ENCODE measurements around the gene CD3E.
"Not testable (repeated sequence)": the region's sequence is repeated elsewhere in the genome, so short reads cannot be mapped to it uniquely, and the experiment has no call there.

Gene CD3E

DNA sequence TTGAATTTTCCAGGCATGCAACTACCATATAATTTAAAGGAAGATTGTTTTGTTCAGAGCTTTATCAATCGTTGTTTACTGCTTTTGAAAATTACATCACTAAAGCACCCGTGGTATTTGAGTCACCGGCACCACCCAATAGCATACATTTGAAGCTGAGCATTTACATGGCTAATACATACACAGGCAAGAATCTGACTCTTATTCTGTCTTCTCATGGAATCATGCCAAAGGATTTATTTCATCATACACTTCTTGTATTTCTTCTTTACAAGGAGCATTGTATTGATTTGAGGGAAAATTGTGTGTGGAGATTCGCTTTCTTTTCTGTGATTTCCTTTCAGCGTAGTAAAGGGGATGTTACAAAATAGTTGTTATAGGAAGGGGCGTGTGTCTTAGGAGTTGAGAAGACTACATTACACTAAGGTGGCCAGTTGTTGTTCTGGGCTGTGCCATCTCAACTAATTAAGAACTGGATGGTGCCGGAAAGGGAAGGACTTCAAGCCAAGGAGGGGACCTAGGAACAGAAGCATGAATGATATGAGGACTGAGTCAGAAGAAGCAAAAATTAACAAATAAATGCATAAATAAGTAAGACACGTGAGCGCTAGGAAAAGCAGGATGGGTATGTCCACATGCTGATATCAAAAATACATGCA is 12.9 kb upstream of the CD3E start:
- Histone ChIP-seq H3K27ac (ENCODE audit: low read length) (no peak overlapping the region), H3K4me1 (ENCODE audit: control insufficient read depth in 1 of 2, insufficient read depth in 2 of 2, low read length in 2 of 2) (peaks cover 3% of the 10 kb centered on the region in 2 donors), H3K4me3 (ENCODE audit: low read depth in 1 of 2, low read length in 2 of 2) (no peak overlapping the region), H3K9me3 (ENCODE audit: control insufficient read depth in 1 of 2, low read length in 2 of 2) (no peaks in the 10 kb centered on the region), H3K27me3 (ENCODE audit: low read depth, low read length) (no peaks in the 10 kb centered on the region), H3K36me3 (ENCODE audit: control insufficient read depth in 1 of 2, insufficient read depth in 2 of 2, low read length in 2 of 2) (no peaks in the 10 kb centered on the region)

DNA sequence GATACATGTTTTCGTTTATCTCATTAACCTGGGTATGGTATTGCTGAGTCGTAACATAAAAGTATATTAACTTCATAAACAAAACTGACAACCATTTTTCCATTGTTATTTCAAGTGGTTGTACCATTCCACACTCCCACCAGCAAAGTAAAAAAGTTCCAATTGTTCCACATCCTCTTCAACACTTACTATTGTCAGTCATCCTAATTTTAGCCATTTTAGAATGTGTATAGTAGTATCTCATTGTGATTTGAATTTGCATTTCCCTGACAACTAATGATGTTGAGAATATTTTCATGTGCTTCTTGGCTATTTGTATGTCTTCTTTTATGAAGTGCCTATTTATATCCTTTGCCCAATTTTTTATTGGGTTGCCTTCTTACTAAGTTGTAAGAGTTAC is 10.5 kb upstream of the CD3E start:
- Histone ChIP-seq H3K27me3 (ENCODE audit: low read depth, low read length) (no peaks in the 10 kb centered on the region), H3K4me1 (ENCODE audit: control insufficient read depth in 1 of 2, insufficient read depth in 2 of 2, low read length in 2 of 2) (peaks cover 3% of the 10 kb centered on the region in 2 donors), H3K36me3 (ENCODE audit: control insufficient read depth in 1 of 2, insufficient read depth in 2 of 2, low read length in 2 of 2) (no peaks in the 10 kb centered on the region), H3K4me3 (ENCODE audit: low read depth in 1 of 2, low read length in 2 of 2) (no peak overlapping the region), H3K27ac (ENCODE audit: low read length) (no peak overlapping the region), H3K9me3 (ENCODE audit: control insufficient read depth in 1 of 2, low read length in 2 of 2) (no peaks in the 10 kb centered on the region)

DNA sequence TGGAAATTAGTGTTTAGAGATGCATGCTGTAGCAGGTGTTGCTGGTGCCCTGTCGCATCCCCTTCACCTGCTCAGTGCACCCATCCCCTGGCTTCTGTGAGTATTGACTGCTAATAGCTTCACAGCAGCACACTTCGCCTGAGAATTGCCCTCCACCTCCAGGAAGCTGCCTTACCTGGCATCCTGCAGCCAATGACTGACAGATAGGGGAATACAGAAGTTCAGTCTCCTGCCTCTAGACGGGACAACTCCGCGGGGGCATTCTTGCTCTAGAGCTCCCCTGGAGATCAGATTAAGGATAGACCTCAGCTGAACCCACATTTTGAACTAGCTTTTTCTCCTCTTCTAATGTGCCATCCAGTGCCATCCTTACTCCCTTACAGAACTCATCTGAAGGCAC is 9.3 kb upstream of the CD3E start:
- Histone ChIP-seq H3K27ac (ENCODE audit: low read length) (no peak overlapping the region), H3K4me1 (ENCODE audit: control insufficient read depth in 1 of 2, insufficient read depth in 2 of 2, low read length in 2 of 2) (peaks cover 3% of the 10 kb centered on the region in 2 donors), H3K9me3 (ENCODE audit: control insufficient read depth in 1 of 2, low read length in 2 of 2) (no peaks in the 10 kb centered on the region), H3K27me3 (ENCODE audit: low read depth, low read length) (no peaks in the 10 kb centered on the region), H3K4me3 (ENCODE audit: low read depth in 1 of 2, low read length in 2 of 2) (no peak overlapping the region), H3K36me3 (ENCODE audit: control insufficient read depth in 1 of 2, insufficient read depth in 2 of 2, low read length in 2 of 2) (no peaks in the 10 kb centered on the region)

DNA sequence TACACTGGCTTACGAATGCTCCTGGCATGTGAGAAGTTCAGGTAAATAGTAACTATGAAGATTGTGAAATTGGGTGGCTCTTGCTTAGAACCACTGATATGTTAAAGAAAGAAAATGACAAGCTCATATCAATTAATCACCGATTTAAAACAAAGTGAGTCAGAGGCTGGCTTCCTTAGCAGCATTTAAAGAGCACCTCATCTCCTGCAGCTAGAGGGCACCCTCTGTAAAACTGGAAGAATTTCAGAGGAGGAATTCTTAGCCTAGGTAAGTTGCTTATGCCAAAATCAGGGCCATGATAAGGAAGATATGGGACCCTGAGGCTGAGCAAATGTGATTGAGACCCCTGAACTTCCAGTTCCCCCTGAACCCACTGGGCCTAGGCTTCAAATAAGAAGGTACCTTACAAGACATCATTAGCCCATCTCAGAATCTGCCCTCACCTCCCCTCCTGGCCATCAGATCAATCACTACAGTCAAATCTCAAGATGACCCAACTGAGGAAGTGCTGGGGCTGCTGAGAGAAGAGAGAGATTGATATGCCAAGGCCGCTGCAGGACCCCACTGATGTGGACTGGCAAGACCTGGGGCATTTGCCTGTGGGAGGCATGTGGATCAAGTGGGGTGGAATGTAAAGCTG is 8.6 kb upstream of the CD3E start:
- H3K4me1 ChIP-seq (ENCODE audit: control insufficient read depth in 1 of 2, insufficient read depth in 2 of 2, low read length in 2 of 2), result peaks cover 0 to under 1% of the 10 kb centered on the region in 2 donors
- no peaks in the 10 kb centered on the region for H3K27me3 ChIP-seq (ENCODE audit: low read depth, low read length)
- H3K27ac ChIP-seq (ENCODE audit: low read length), result no peak overlapping the region
- H3K36me3 ChIP-seq (ENCODE audit: control insufficient read depth in 1 of 2, insufficient read depth in 2 of 2, low read length in 2 of 2), result no peaks in the 10 kb centered on the region
- no peak overlapping the region for H3K4me3 ChIP-seq (ENCODE audit: low read depth in 1 of 2, low read length in 2 of 2)
- no peaks in the 10 kb centered on the region for H3K9me3 ChIP-seq (ENCODE audit: control insufficient read depth in 1 of 2, low read length in 2 of 2)

DNA sequence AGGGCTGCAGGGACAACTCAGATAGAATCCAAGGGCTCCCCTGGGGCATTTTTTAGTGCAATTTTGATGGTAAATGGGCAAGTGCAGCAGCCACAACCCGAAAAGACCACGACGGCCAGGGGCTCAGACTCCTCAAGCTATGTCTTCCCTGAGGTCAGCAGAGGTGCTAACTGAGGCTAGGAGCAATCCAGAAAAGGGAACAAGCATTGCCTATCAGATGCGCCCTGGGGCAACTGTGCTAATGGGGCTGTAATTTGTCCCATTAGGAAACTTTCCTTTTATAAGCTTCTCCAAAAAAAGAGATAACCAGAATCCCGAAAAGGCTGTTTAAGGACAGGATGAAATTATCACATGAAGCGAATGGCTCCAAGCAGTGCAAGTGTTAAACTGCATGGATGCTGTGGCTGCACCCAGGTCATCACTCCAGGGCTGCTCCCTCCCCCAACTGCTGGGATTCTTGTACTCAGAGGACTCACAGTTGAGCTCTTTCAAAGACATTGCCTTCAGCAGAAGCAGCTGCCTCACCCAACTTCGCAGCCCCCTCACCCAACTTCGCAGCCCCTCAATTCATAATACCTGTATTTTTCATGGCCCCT is 2.8 kb upstream of the CD3E start:
- Histone ChIP-seq H3K36me3 (ENCODE audit: control insufficient read depth in 1 of 2, insufficient read depth in 2 of 2, low read length in 2 of 2) (no peaks in the 10 kb centered on the region), H3K4me1 (ENCODE audit: control insufficient read depth in 1 of 2, insufficient read depth in 2 of 2, low read length in 2 of 2) (no peaks in the 10 kb centered on the region), H3K27me3 (ENCODE audit: low read depth, low read length) (no peaks in the 10 kb centered on the region), H3K4me3 (ENCODE audit: low read depth in 1 of 2, low read length in 2 of 2) (no peak overlapping the region), H3K9me3 (ENCODE audit: control insufficient read depth in 1 of 2, low read length in 2 of 2) (no peaks in the 10 kb centered on the region), H3K27ac (ENCODE audit: low read length) (no peak overlapping the region)

DNA sequence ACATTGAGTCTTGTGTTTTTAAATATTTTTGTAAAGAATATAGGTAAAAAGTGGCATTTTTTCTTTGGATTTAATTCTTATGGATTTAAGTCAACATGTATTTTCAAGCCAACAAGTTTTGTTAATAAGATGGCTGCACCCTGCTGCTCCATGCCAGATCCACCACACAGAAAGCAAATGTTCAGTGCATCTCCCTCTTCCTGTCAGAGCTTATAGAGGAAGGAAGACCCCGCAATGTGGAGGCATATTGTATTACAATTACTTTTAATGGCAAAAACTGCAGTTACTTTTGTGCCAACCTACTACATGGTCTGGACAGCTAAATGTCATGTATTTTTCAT is 333 bp upstream of the CD3E start:
- H3K4me3 ChIP-seq (ENCODE audit: low read depth in 1 of 2, low read length in 2 of 2), result no peak overlapping the region
- H3K36me3 ChIP-seq (ENCODE audit: control insufficient read depth in 1 of 2, insufficient read depth in 2 of 2, low read length in 2 of 2), result no peaks in the 10 kb centered on the region
- H3K4me1 ChIP-seq (ENCODE audit: control insufficient read depth in 1 of 2, insufficient read depth in 2 of 2, low read length in 2 of 2), result no peaks in the 10 kb centered on the region
- no peaks in the 10 kb centered on the region for H3K9me3 ChIP-seq (ENCODE audit: control insufficient read depth in 1 of 2, low read length in 2 of 2)
- H3K27me3 ChIP-seq (ENCODE audit: low read depth, low read length), result no peaks in the 10 kb centered on the region
- no peak overlapping the region for H3K27ac ChIP-seq (ENCODE audit: low read length)

DNA sequence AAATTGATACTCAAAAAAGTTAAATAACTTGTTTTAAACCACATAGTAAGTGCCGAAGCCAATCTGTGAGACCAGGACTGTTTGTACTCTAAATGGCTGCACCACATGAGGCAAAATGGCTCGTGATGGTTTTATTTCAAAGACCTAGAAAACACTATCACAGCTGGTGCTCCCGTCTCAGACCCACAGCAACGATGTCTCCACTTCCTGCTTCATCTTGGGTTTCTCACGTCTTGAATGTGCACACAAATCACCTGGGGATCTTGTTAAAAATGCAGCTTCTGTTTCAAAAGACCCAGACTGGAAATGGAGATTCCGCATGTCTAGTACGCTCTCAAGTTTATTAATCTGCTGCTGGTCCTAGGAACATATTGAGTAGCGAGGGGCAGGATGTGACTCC is 1.2 kb downstream of the CD3E start:
- no peaks in the 10 kb centered on the region for H3K36me3 ChIP-seq (ENCODE audit: control insufficient read depth in 1 of 2, insufficient read depth in 2 of 2, low read length in 2 of 2)
- H3K27me3 ChIP-seq (ENCODE audit: low read depth, low read length), result no peaks in the 10 kb centered on the region
- no peaks in the 10 kb centered on the region for H3K9me3 ChIP-seq (ENCODE audit: control insufficient read depth in 1 of 2, low read length in 2 of 2)
- H3K4me1 ChIP-seq (ENCODE audit: control insufficient read depth in 1 of 2, insufficient read depth in 2 of 2, low read length in 2 of 2), result no peaks in the 10 kb centered on the region
- H3K27ac ChIP-seq (ENCODE audit: low read length), result no peak overlapping the region
- H3K4me3 ChIP-seq (ENCODE audit: low read depth in 1 of 2, low read length in 2 of 2), result no peak overlapping the region

DNA sequence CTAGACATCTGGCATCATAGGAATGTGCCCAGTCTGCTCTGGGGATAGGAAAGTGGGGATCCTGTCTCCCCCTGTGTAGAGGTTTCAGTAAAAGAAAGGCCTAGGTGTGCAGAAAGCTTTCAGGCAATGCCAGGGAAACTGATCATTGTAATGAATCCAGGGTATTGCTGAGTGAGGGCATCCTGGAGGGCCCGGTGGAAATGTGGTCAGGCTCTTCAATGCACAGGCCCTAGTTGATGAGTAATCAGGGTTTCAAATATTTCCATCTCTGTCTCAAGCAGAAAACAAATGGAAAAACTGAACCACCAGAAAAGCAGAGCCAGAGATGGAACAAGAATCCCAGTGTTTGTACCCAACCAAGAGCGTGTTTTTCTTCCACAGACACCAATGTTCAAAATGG is 2.0 kb downstream of the CD3E start:
- H3K4me3 ChIP-seq (ENCODE audit: low read depth in 1 of 2, low read length in 2 of 2), result no peak overlapping the region
- H3K36me3 ChIP-seq (ENCODE audit: control insufficient read depth in 1 of 2, insufficient read depth in 2 of 2, low read length in 2 of 2), result no peaks in the 10 kb centered on the region
- no peaks in the 10 kb centered on the region for H3K4me1 ChIP-seq (ENCODE audit: control insufficient read depth in 1 of 2, insufficient read depth in 2 of 2, low read length in 2 of 2)

DNA sequence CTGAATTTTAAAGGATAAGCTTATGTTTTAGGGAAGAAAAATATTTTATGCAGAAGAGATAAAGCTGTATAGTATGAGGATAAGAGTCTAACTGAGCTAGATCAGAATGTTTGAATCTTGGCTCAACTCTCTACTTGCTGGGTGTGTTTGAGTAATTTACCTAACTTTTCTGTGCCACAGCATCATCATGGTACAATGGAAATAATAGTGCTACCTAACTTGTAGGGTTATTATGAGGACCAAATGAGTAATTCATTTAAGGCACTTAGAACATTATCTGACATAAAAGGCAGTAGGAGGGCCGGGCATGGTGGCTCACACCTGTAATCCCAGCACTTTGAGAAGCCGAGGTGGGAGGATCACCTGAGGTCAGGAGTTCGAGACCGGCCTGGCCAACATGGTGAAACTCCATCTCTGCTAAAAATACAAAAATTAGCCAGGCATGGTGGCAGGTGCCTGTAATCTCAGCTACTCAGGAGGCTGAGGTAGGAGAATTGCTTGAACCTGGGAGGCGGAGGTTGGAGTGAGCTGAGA is 4.5 kb downstream of the CD3E start:
- H3K9me3 ChIP-seq (ENCODE audit: control insufficient read depth in 1 of 2, low read length in 2 of 2); H3K4me3 ChIP-seq (ENCODE audit: low read depth in 1 of 2, low read length in 2 of 2); H3K4me1 ChIP-seq (ENCODE audit: control insufficient read depth in 1 of 2, insufficient read depth in 2 of 2, low read length in 2 of 2); H3K36me3 ChIP-seq (ENCODE audit: control insufficient read depth in 1 of 2, insufficient read depth in 2 of 2, low read length in 2 of 2); H3K27me3 ChIP-seq (ENCODE audit: low read depth, low read length); H3K27ac ChIP-seq (ENCODE audit: low read length): not testable (repeated sequence)

More for the DNA sequence above, 2.0 kb downstream of the CD3E start:
- Histone ChIP-seq H3K9me3 (ENCODE audit: control insufficient read depth in 1 of 2, low read length in 2 of 2) (no peaks in the 10 kb centered on the region), H3K27ac (ENCODE audit: low read length) (no peak overlapping the region), H3K27me3 (ENCODE audit: low read depth, low read length) (no peaks in the 10 kb centered on the region)

DNA sequence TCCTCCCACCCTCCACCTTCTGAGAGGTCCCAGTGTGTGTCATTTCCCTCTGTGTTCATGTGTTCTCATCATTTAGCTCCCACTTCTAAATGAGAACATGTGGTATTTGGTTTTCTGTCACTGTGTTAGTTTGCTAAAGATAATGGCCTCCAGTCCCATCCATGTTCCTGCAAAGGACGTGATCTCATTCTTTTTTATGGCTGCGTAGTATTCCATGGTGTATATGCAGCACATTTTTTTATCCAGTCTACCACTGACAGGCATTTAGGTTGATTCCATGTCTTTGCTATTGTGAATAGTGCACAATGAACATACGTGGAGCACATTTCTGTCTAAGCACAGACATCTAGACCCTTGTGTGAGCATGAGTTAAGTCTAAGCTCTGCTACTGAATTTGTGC is 5.7 kb downstream of the CD3E start:
- no peaks in the 10 kb centered on the region for H3K36me3 ChIP-seq (ENCODE audit: control insufficient read depth in 1 of 2, insufficient read depth in 2 of 2, low read length in 2 of 2)
- peaks cover 0 to under 1% of the 10 kb centered on the region in 2 donors for H3K4me1 ChIP-seq (ENCODE audit: control insufficient read depth in 1 of 2, insufficient read depth in 2 of 2, low read length in 2 of 2)
- H3K4me3 ChIP-seq (ENCODE audit: low read depth in 1 of 2, low read length in 2 of 2), result no peak overlapping the region
- H3K27ac ChIP-seq (ENCODE audit: low read length), result no peak overlapping the region
- no peaks in the 10 kb centered on the region for H3K27me3 ChIP-seq (ENCODE audit: low read depth, low read length)
- H3K9me3 ChIP-seq (ENCODE audit: control insufficient read depth in 1 of 2, low read length in 2 of 2), result no peaks in the 10 kb centered on the region

DNA sequence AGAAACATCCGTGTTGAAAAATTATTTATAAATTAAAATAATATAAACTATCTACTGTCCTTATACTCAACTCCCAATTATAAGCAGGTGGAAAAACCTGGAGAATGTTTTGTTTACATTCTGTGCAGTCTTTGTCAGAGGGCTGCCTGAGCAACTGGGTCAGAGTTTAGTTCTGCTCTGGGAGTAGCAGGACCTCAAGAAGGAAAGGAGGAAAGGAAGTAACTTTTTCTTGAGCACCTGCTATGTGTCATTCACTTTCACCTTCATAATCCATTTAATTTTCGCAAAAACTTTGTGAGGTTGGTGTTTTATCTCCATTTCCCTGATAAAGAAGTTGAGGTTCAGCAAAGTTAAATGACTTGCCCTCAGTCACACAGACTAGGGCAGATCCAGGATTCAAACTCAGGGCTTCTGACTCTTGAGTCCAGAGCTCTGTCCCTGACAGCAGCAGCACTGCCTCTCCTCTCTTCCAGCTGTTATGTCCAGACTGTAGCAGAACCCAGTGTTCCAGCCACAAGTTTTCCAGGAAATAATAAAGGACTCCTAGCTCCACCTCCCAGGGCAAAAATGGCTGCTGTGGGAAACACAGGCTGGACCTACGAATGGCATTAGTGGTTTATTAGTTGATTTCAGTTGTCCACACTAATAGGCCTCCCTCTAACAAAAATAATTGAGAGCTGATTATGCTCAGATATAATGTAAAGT is 6.4 kb downstream of the CD3E start:
- Histone ChIP-seq H3K27me3 (ENCODE audit: low read depth, low read length) (no peaks in the 10 kb centered on the region), H3K27ac (ENCODE audit: low read length) (no peak overlapping the region), H3K4me1 (ENCODE audit: control insufficient read depth in 1 of 2, insufficient read depth in 2 of 2, low read length in 2 of 2) (peaks cover 6% of the 10 kb centered on the region in 2 donors), H3K36me3 (ENCODE audit: control insufficient read depth in 1 of 2, insufficient read depth in 2 of 2, low read length in 2 of 2) (no peaks in the 10 kb centered on the region), H3K9me3 (ENCODE audit: control insufficient read depth in 1 of 2, low read length in 2 of 2) (no peaks in the 10 kb centered on the region), H3K4me3 (ENCODE audit: low read depth in 1 of 2, low read length in 2 of 2) (no peak overlapping the region)
